ENCODE measurements around the gene SYNE1.
A peak's percentile ranks its signal among the peaks of the same experiment; 100 is the strongest.

Gene SYNE1

DNA sequence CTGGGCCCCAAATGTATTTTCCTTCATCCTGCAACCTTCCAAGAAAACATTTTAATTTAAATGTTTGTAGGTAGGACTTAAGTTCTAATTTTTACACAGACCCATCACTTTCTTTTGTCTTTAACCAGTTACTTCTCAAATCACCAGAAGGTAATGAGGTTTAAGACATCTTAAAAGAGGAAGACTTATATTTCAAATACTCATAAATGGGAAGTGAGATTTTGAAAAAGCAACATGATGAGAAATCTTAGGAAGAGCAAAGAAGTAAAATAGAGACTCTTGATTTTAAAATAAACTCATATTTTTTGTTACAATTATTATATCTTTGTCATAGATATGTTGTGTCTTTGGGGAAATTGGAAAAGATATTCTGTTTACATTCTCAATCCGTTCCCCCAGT, 82.3 kb downstream of the SYNE1 start:
- H3K4me3 ChIP-seq (replicated peaks in 1 of 2; ENCODE audit: low read depth in 2 of 2, low read length in 2 of 2), result no peak overlapping the region
- no peak for DNase-seq (ENCODE audit: low read depth in 2 of 2)
- TF ChIP-seq, protein P1, sequence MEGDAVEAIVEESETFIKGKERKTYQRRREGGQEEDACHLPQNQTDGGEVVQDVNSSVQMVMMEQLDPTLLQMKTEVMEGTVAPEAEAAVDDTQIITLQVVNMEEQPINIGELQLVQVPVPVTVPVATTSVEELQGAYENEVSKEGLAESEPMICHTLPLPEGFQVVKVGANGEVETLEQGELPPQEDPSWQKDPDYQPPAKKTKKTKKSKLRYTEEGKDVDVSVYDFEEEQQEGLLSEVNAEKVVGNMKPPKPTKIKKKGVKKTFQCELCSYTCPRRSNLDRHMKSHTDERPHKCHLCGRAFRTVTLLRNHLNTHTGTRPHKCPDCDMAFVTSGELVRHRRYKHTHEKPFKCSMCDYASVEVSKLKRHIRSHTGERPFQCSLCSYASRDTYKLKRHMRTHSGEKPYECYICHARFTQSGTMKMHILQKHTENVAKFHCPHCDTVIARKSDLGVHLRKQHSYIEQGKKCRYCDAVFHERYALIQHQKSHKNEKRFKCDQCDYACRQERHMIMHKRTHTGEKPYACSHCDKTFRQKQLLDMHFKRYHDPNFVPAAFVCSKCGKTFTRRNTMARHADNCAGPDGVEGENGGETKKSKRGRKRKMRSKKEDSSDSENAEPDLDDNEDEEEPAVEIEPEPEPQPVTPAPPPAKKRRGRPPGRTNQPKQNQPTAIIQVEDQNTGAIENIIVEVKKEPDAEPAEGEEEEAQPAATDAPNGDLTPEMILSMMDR (IDR thresholded peaks at IDR 0.05; ENCODE audit: low read depth, low read length), result no peak

DNA sequence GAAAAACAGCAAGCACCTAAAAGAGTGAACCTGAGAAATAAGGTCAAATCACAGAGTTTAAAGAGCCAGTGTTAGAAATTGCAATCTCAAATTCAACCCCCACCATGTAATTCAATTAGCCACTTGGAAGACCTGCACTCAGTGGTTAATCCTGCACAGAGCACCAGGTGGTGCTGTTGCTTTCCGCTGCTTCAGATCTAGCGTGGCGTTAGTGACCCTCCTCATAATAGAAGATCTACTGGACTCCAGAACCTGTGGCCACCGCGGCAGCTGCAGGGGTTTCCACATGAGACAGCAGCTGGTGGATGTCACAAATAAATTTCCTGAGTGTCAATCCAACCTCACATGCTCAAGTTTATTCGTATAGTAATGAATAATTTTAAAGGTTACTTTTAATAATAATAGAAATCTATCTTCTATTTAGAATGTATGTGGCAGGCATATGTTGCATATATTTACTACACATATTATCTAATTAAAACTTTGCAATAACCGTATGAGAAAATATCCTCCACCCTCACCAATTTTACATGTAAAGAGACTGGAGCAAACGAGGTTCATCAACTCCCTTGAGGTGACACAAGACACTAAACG, 84.4 kb downstream of the SYNE1 start:
- no peak overlapping the region for H3K4me3 ChIP-seq (replicated peaks in 1 of 2; ENCODE audit: low read depth in 2 of 2, low read length in 2 of 2)
- peak; percentile 81 to 86 for DNase-seq (ENCODE audit: low read depth in 2 of 2)
- TF ChIP-seq, protein P1 (IDR thresholded peaks at IDR 0.05; ENCODE audit: low read depth, low read length), result peak; percentile 88

DNA sequence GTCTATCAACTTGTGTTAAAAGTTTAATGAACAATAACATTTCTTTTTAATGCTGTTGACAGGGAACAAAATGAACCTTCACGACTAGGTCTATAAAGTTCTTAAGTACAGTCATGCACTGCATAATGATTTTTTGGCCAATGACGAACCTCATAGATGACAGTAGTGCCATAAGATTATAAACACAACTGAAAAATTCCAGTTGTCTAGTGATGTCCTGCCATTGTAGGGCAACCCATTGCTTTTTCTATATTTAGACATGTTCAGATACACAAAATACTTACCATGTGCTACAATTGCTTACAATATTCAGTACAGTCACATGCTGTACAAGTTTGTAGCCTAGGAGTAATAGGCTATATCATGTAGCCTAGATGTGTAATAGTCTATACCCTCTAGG, 93.6 kb downstream of the SYNE1 start:
- no peak for DNase-seq (ENCODE audit: low read depth in 2 of 2)
- no peak overlapping the region for H3K4me3 ChIP-seq (replicated peaks in 1 of 2; ENCODE audit: low read depth in 2 of 2, low read length in 2 of 2)
- TF ChIP-seq, protein P1 (IDR thresholded peaks at IDR 0.05; ENCODE audit: low read depth, low read length), result no peak

DNA sequence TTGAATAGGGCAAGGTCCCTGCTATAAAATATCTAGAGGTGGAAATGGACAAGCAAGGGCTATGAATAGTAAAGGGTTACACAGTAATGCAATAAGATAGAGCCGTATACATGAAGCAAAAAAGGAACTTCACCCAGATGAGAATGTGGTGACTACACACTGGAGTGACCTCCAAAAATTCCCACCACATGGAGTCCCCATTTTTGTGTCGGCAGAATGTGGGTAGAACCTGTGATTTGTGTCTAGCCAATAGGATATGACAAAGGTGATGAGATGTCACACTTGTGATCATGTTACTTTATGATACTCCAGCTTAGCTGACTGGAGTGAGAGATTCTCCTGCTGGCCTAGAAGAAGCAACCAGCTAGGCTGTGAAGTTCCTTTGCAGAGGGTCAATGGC, 96.8 kb downstream of the SYNE1 start:
- DNase-seq (ENCODE audit: low read depth in 2 of 2), result no peak
- H3K4me3 ChIP-seq (replicated peaks in 1 of 2; ENCODE audit: low read depth in 2 of 2, low read length in 2 of 2), result no peak overlapping the region
- TF ChIP-seq, protein P1 (IDR thresholded peaks at IDR 0.05; ENCODE audit: low read depth, low read length), result no peak

DNA sequence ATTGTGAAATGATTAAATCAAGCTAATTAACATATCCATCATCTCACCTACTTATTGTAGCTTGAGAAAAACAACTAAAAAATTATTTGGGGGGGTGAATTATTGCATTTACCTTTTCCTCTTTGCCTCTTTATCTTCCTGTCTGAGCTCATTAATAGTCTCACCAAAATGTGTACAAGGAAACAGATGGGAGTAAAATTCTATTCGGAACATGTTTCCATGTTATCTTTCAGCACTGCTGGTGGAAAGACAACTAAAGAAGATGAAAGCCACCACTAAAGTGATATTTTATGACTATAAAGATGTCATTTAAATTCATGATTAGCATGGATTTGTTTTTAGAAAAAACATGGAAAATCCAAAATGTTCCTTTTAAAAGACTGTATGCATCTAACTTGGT, 102.6 kb downstream of the SYNE1 start:
- TF ChIP-seq, protein P1 (IDR thresholded peaks at IDR 0.05; ENCODE audit: low read depth, low read length), result no peak
- DNase-seq (ENCODE audit: low read depth in 2 of 2), result no peak
- no peak overlapping the region for H3K4me3 ChIP-seq (replicated peaks in 1 of 2; ENCODE audit: low read depth in 2 of 2, low read length in 2 of 2)

DNA sequence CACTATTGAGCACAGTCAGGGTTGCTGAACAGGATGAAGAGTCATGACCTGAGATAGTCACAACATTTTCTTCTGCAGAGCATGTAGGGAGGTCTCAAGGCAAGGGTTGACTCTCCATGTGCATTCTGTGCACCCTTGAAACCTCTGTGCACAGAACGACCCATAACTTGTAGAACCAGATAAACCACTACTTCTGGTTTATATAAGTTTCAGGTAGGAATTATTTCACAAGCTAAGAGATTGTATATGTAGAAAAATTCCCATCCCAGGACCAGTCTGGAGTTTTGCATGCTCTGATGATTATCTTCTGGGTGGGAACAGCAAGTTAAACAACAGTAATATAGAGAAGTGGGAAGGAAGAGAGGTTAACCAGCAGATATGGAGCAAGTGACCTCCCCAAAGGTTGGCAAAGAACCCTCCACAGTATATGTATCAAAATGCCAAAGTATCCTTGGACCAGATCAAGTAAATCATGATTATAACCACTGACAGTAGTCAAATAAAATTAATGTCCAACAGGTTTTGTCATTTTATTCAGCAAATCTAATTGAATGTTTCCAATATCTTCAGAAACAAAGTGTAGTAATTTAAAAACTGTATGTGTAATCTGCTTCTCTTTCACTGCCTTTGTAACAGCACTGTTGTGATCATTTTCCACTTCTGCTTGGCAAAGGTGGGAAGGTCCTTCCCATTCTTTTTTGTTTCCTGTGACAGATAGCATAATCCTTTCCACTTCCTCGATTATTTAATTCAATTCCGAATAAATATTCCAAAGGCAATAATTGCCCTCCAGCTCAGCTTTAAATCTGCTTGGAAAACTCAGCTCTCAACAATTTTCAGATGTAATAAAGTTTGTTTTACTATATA, 104.4 kb downstream of the SYNE1 start:
- TF ChIP-seq, protein P1 (IDR thresholded peaks at IDR 0.05; ENCODE audit: low read depth, low read length), result no peak
- DNase-seq (ENCODE audit: low read depth in 2 of 2), result no peak

More for the DNA sequence above, 104.4 kb downstream of the SYNE1 start:
- no peak overlapping the region for H3K4me3 ChIP-seq (replicated peaks in 1 of 2; ENCODE audit: low read depth in 2 of 2, low read length in 2 of 2)
